Colon (tissue), 2 donors: ENCODE data around the gene CMTR1.

ENCODE experiments used
- FAIRE-seq: peaks from 2 replicates; lab custom pipeline; 2012; peaks lifted over from hg19 to GRCh38; lab: Jason Lieb, UNC
- donor health status: control.
- donor health status: control.

The CMTR1 gene

GRCh38 chr6:37477656-37478435 lies 44.8 kb downstream of the CMTR1 start:
- no peak for FAIRE-seq

GRCh38 chr6:37478827-37479226 lies 45.8 kb downstream of the CMTR1 start:
- no peak for FAIRE-seq

- no peak for FAIRE-seq
Measured at GRCh38 chr6:37479266-37479854, 46.3 kb downstream of the CMTR1 start.

- FAIRE-seq, result no peak
Measured at GRCh38 chr6:37480118-37480736, 47.2 kb downstream of the CMTR1 start.

- no peak for FAIRE-seq
Measured at GRCh38 chr6:37480951-37481534, 48.0 kb downstream of the CMTR1 start.

GRCh38 chr6:37481711-37482605 lies 48.9 kb downstream of the CMTR1 start:
- FAIRE-seq, result no peak

- no peak for FAIRE-seq
Measured at GRCh38 chr6:37482606-37483251, 49.7 kb downstream of the CMTR1 start.

- FAIRE-seq, result no peak
Measured at GRCh38 chr6:37483252-37483901, 50.4 kb downstream of the CMTR1 start.

- FAIRE-seq, result no peak
Measured at GRCh38 chr6:37483917-37484785, 51.1 kb downstream of the CMTR1 start.

- FAIRE-seq, result no peak
Measured at GRCh38 chr6:37484786-37485170, 51.8 kb downstream of the CMTR1 start.

- FAIRE-seq, result no peak
Measured at GRCh38 chr6:37485291-37485702, 52.3 kb downstream of the CMTR1 start.

- FAIRE-seq, result no peak
Measured at GRCh38 chr6:37486121-37486839, 53.3 kb downstream of the CMTR1 start.

GRCh38 chr6:37487591-37488380 lies 54.8 kb downstream of the CMTR1 start:
- no peak for FAIRE-seq

- no peak for FAIRE-seq
Measured at GRCh38 chr6:37488476-37488875, 55.5 kb downstream of the CMTR1 start.

- FAIRE-seq, result no peak
Measured at GRCh38 chr6:37489697-37490336, 56.8 kb downstream of the CMTR1 start.

- FAIRE-seq, result no peak
Measured at GRCh38 chr6:37490536-37491170, 57.6 kb downstream of the CMTR1 start.

GRCh38 chr6:37491171-37491829 lies 58.3 kb downstream of the CMTR1 start:
- FAIRE-seq, result no peak
